Caco-2 (cell line): ENCODE measurements around the gene ACACA. TPM values are rescaled to one million over a fixed set of nuclear protein-coding genes. Genes with fewer than 3 reads are reported as not detected.

ENCODE experiments used
- BruUV-seq: library from RNA; stranded (reverse); fragments of 400-500 nt; replicated peaks from 2 replicates; lab custom pipeline; 2021; lab: Mats Ljungman, UMichigan
- CTCF ChIA-PET: fragments of 300-600 bp; sonication (Branson Sonifier 250); formaldehyde crosslinking; loops from one replicate; lab custom pipeline; 2022; ENCODE audit warnings: antibody characterized with exemption; lab: Charles Lee
- POLR2A ChIA-PET: fragments of 300-600 bp; sonication (Branson Sonifier 250); formaldehyde crosslinking; loops from one replicate; lab custom pipeline; 2022; ENCODE audit warnings: antibody characterized with exemption; lab: Charles Lee
- DNase-seq, 2 experiments: peaks; one replicate each; pipeline versions ENCODE4 v3.0.0 to v3.0.0-alpha.2; 2020 to 2022
- H3K27me3 ChIP-seq: replicated peaks from 2 replicates; pipeline ENCODE4 v1.6.0; 2011; ENCODE audit warnings: low read length; ENCODE audit not compliant: control insufficient read depth, insufficient read depth
- H3K36me3 ChIP-seq: 2 replicates; pipeline ENCODE4 v1.5.1; 2011; ENCODE audit warnings: low read length; ENCODE audit not compliant: control insufficient read depth, insufficient read depth
- H3K4me1 ChIP-seq: fragments of 250-450 bp; sonication (Bioruptor Pico); 2 replicates; pipeline ENCODE4 v1.5.1; 2020; ENCODE audit warnings: mild to moderate bottlenecking
- H3K4me3 ChIP-seq: 2 replicates; pipeline ENCODE4 v1.5.1; 2011; ENCODE audit warnings: low read depth, mild to moderate bottlenecking, control low read depth, low read length
- H3K9me3 ChIP-seq: fragments of 250-450 bp; sonication (Bioruptor Pico); 2 replicates; pipeline ENCODE4 v1.5.1; 2020; ENCODE audit warnings: mild to moderate bottlenecking, moderate library complexity
- H3K27ac Mint-ChIP-seq: one replicate; pipeline ENCODE4 v1.8.0; 2022; ENCODE audit warnings: mixed read lengths; ENCODE audit not compliant: unreplicated experiment
- H3K27me3 Mint-ChIP-seq: one replicate; pipeline ENCODE4 v1.8.0; 2022; ENCODE audit warnings: mixed read lengths; ENCODE audit not compliant: insufficient read depth, unreplicated experiment
- H3K36me3 Mint-ChIP-seq: one replicate; pipeline ENCODE4 v1.8.0; 2022; ENCODE audit warnings: mild to moderate bottlenecking, mixed read lengths; ENCODE audit not compliant: insufficient read depth, unreplicated experiment
- H3K4me1 Mint-ChIP-seq: one replicate; pipeline ENCODE4 v1.8.0; 2022; ENCODE audit warnings: low read depth, mixed read lengths; ENCODE audit not compliant: unreplicated experiment
- H3K4me3 Mint-ChIP-seq: one replicate; pipeline ENCODE4 v1.8.0; 2022; ENCODE audit warnings: mild to moderate bottlenecking, moderate library complexity, mixed read lengths; ENCODE audit not compliant: unreplicated experiment
- H3K9me3 Mint-ChIP-seq: one replicate; pipeline ENCODE4 v1.8.0; 2022; ENCODE audit warnings: mixed read lengths; ENCODE audit not compliant: unreplicated experiment
- intact Hi-C: fragments of 100-400 bp; cut with micrococcal nuclease; formaldehyde crosslinking; loops from one replicate; pipeline ENCODE4 v1.10.0; 2022; ENCODE audit not compliant: unreplicated experiment
- total RNA-seq: library from RNA; stranded (reverse); gene quantifications from 2 replicates; pipeline ENCODE4 v1.2.3, GENCODE V29; 2022
- TF ChIP-seq, protein P1 (sequence below), 2 experiments: fragments of 200-600 bp in 1 of 2; IDR thresholded peaks; 1 replicate in 1 of 2; 2 replicates in 1 of 2; pipeline versions ENCODE4 v1.5.1 to v1.8.0; 2011 to 2022; ENCODE audit warnings: antibody characterized with exemption in 1 of 2, control low read depth in 1 of 2, inconsistent platforms in 1 of 2, low read depth in 1 of 2, low read length in 1 of 2, mild to moderate bottlenecking in 1 of 2, moderate library complexity in 1 of 2; ENCODE audit not compliant: insufficient read depth in 1 of 2, severe bottlenecking in 1 of 2, unreplicated experiment in 1 of 2

ACACA gene
- total RNA-seq, 1 experiment from 2014 or later = 108 TPM

DNA sequence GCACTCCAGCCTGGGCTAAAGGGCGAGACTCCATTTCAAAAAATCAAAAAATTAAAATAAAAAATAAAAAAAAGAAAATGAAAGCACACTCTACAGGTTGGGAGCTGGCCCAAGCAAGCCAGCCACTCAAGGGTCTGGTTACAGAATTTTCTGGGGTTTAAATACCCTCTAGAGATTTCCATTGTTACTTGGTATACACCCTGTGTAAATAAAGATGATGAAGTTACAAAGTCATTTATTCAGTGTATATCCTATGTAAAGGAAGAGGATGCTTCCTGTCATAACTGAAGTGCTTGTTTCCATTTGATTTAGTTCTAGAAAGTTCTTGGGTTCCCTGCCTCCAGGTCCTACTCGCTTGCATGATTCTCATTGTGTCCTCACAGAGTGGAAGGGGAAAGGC lies 110.7 kb downstream of the ACACA start:
- no peak overlapping the region for H3K4me3 ChIP-seq
- H3K36me3 Mint-ChIP-seq = peaks cover 19% of the 10 kb centered on the region
- no peaks in the 10 kb centered on the region for H3K9me3 Mint-ChIP-seq
- BruUV-seq = no TSS peak
- TF ChIP-seq, protein P1, sequence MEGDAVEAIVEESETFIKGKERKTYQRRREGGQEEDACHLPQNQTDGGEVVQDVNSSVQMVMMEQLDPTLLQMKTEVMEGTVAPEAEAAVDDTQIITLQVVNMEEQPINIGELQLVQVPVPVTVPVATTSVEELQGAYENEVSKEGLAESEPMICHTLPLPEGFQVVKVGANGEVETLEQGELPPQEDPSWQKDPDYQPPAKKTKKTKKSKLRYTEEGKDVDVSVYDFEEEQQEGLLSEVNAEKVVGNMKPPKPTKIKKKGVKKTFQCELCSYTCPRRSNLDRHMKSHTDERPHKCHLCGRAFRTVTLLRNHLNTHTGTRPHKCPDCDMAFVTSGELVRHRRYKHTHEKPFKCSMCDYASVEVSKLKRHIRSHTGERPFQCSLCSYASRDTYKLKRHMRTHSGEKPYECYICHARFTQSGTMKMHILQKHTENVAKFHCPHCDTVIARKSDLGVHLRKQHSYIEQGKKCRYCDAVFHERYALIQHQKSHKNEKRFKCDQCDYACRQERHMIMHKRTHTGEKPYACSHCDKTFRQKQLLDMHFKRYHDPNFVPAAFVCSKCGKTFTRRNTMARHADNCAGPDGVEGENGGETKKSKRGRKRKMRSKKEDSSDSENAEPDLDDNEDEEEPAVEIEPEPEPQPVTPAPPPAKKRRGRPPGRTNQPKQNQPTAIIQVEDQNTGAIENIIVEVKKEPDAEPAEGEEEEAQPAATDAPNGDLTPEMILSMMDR (IDR thresholded peaks at IDR 0.05; ENCODE audit: insufficient read depth in 1 of 2, low read depth in 1 of 2, low read length in 1 of 2, severe bottlenecking in 1 of 2, unreplicated experiment in 1 of 2) = no peak
- no peaks in the 10 kb centered on the region for H3K9me3 ChIP-seq
- POLR2A ChIA-PET = no interaction called here
- intact Hi-C loops = no loop called here
- no peak overlapping the region for H3K27ac Mint-ChIP-seq
- no peaks in the 10 kb centered on the region for H3K36me3 ChIP-seq
- no peaks in the 10 kb centered on the region for H3K27me3 ChIP-seq
- no peaks in the 10 kb centered on the region for H3K27me3 Mint-ChIP-seq
- no peaks in the 10 kb centered on the region for H3K4me1 ChIP-seq
- no peak overlapping the region for H3K4me3 Mint-ChIP-seq
- H3K4me1 Mint-ChIP-seq = peaks cover 9% of the 10 kb centered on the region
- DNase-seq = no peak
- CTCF ChIA-PET = interaction anchor here (1.0 kb wide), 1 partner anchor 78 kb away, joined by 5 read pairs; no protein-coding TSS in a partner anchor

DNA sequence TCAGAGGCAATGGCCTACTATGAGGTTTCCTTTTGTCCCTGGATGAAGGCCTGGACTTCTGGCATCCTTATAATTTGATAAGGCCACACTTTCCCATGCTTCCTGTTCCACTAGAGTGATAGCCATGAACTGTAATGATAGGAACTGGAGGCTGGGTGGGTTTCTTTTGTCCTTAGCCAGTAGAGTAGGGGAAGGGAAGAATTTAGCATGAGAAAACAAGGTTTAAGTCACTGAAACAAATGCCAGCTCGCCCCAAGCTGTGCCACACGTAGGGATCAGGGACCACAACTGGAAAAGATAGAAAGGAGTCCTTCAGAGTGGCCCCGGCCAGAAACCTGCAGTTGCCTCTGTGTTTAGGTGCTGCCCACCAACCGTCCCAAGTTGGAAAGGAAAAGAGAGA lies 111.7 kb downstream of the ACACA start:
- Histone ChIP-seq H3K27me3 (no peaks in the 10 kb centered on the region), H3K4me1 (no peaks in the 10 kb centered on the region), H3K4me3 (no peak overlapping the region), H3K9me3 (no peaks in the 10 kb centered on the region), H3K36me3 (no peaks in the 10 kb centered on the region)
- no peak for DNase-seq
- H3K4me1 Mint-ChIP-seq = peaks cover 5% of the 10 kb centered on the region
- no peak overlapping the region for H3K27ac Mint-ChIP-seq
- no peaks in the 10 kb centered on the region for H3K27me3 Mint-ChIP-seq
- no peaks in the 10 kb centered on the region for H3K9me3 Mint-ChIP-seq
- peaks cover 21% of the 10 kb centered on the region for H3K36me3 Mint-ChIP-seq
- H3K4me3 Mint-ChIP-seq = no peak overlapping the region
- BruUV-seq = no TSS peak
- ChIA-PET CTCF (no interaction called here), POLR2A (no interaction called here)
- TF ChIP-seq, protein P1 (IDR thresholded peaks at IDR 0.05; ENCODE audit: insufficient read depth in 1 of 2, low read depth in 1 of 2, low read length in 1 of 2, severe bottlenecking in 1 of 2, unreplicated experiment in 1 of 2) = no peak
- intact Hi-C loops = no loop called here

DNA sequence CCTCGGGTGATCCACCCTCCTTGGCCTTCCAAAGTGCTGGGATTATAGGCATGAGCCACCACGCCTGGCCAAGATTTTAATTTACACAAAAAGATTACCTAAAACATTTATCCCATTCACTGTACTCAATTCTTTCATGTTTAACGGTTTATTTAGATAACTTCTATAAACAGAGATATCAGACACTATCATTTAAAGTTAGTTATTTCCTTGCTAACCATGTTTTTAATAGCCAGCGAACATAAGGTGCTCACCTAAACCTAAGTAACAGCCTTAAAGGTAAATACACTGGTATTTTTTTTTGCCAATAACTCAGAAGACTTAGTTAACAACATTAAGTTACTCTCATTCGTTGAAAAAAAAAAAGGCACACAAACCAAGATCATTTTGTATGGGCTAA lies 112.9 kb downstream of the ACACA start:
- H3K27ac Mint-ChIP-seq = no peak overlapping the region
- no peaks in the 10 kb centered on the region for H3K27me3 ChIP-seq
- no peaks in the 10 kb centered on the region for H3K4me1 ChIP-seq
- H3K36me3 Mint-ChIP-seq = peaks cover 18% of the 10 kb centered on the region
- H3K9me3 Mint-ChIP-seq = no peaks in the 10 kb centered on the region
- no peak for DNase-seq
- H3K36me3 ChIP-seq = no peaks in the 10 kb centered on the region
- no peaks in the 10 kb centered on the region for H3K4me1 Mint-ChIP-seq
- no peak overlapping the region for H3K4me3 Mint-ChIP-seq
- H3K27me3 Mint-ChIP-seq = no peaks in the 10 kb centered on the region
- CTCF ChIA-PET = no interaction called here
- BruUV-seq = no TSS peak
- no peaks in the 10 kb centered on the region for H3K9me3 ChIP-seq
- intact Hi-C loops = no loop called here
- TF ChIP-seq, protein P1 (IDR thresholded peaks at IDR 0.05; ENCODE audit: insufficient read depth in 1 of 2, low read depth in 1 of 2, low read length in 1 of 2, severe bottlenecking in 1 of 2, unreplicated experiment in 1 of 2) = no peak
- no peak overlapping the region for H3K4me3 ChIP-seq
- POLR2A ChIA-PET = no interaction called here
